NCI-H1694 treated with DMSO at 0.1 percent for 48 hours (cell line): ENCODE data around the gene CD3E.
"Not testable (repeated sequence)": the region's sequence is repeated elsewhere in the genome, so short reads cannot be mapped to it uniquely, and the experiment has no call there.

ENCODE experiments used
- DNase-seq: peaks from one replicate; lab custom pipeline; 2025; lab: John Stamatoyannopoulos, UW

CD3E gene

DNA sequence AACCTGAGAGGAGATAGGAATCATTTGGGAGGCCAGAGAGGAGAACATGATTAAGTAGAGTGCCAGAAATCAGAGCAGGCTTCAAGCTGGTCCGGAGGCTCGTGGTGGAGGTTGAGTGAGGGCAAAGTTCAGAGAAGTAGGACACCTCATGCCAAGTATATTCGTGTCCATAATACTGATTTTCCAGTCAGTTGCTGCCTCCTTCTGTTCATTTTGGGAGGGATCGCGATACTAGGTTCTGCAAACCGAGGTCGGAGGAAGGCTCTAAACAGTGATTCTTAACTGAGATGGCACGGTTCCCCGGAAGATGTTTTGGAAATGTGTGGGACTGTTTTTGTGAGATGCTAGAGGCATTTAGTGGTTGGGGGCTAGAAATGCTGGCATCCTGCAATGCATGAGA is 13.6 kb upstream of the CD3E start:
- no peak for DNase-seq

DNA sequence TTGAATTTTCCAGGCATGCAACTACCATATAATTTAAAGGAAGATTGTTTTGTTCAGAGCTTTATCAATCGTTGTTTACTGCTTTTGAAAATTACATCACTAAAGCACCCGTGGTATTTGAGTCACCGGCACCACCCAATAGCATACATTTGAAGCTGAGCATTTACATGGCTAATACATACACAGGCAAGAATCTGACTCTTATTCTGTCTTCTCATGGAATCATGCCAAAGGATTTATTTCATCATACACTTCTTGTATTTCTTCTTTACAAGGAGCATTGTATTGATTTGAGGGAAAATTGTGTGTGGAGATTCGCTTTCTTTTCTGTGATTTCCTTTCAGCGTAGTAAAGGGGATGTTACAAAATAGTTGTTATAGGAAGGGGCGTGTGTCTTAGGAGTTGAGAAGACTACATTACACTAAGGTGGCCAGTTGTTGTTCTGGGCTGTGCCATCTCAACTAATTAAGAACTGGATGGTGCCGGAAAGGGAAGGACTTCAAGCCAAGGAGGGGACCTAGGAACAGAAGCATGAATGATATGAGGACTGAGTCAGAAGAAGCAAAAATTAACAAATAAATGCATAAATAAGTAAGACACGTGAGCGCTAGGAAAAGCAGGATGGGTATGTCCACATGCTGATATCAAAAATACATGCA is 12.9 kb upstream of the CD3E start:
- DNase-seq, result no peak

DNA sequence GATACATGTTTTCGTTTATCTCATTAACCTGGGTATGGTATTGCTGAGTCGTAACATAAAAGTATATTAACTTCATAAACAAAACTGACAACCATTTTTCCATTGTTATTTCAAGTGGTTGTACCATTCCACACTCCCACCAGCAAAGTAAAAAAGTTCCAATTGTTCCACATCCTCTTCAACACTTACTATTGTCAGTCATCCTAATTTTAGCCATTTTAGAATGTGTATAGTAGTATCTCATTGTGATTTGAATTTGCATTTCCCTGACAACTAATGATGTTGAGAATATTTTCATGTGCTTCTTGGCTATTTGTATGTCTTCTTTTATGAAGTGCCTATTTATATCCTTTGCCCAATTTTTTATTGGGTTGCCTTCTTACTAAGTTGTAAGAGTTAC is 10.5 kb upstream of the CD3E start:
- no peak for DNase-seq

DNA sequence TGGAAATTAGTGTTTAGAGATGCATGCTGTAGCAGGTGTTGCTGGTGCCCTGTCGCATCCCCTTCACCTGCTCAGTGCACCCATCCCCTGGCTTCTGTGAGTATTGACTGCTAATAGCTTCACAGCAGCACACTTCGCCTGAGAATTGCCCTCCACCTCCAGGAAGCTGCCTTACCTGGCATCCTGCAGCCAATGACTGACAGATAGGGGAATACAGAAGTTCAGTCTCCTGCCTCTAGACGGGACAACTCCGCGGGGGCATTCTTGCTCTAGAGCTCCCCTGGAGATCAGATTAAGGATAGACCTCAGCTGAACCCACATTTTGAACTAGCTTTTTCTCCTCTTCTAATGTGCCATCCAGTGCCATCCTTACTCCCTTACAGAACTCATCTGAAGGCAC is 9.3 kb upstream of the CD3E start:
- no peak for DNase-seq

DNA sequence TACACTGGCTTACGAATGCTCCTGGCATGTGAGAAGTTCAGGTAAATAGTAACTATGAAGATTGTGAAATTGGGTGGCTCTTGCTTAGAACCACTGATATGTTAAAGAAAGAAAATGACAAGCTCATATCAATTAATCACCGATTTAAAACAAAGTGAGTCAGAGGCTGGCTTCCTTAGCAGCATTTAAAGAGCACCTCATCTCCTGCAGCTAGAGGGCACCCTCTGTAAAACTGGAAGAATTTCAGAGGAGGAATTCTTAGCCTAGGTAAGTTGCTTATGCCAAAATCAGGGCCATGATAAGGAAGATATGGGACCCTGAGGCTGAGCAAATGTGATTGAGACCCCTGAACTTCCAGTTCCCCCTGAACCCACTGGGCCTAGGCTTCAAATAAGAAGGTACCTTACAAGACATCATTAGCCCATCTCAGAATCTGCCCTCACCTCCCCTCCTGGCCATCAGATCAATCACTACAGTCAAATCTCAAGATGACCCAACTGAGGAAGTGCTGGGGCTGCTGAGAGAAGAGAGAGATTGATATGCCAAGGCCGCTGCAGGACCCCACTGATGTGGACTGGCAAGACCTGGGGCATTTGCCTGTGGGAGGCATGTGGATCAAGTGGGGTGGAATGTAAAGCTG is 8.6 kb upstream of the CD3E start:
- DNase-seq, result no peak

DNA sequence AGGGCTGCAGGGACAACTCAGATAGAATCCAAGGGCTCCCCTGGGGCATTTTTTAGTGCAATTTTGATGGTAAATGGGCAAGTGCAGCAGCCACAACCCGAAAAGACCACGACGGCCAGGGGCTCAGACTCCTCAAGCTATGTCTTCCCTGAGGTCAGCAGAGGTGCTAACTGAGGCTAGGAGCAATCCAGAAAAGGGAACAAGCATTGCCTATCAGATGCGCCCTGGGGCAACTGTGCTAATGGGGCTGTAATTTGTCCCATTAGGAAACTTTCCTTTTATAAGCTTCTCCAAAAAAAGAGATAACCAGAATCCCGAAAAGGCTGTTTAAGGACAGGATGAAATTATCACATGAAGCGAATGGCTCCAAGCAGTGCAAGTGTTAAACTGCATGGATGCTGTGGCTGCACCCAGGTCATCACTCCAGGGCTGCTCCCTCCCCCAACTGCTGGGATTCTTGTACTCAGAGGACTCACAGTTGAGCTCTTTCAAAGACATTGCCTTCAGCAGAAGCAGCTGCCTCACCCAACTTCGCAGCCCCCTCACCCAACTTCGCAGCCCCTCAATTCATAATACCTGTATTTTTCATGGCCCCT is 2.8 kb upstream of the CD3E start:
- no peak for DNase-seq

DNA sequence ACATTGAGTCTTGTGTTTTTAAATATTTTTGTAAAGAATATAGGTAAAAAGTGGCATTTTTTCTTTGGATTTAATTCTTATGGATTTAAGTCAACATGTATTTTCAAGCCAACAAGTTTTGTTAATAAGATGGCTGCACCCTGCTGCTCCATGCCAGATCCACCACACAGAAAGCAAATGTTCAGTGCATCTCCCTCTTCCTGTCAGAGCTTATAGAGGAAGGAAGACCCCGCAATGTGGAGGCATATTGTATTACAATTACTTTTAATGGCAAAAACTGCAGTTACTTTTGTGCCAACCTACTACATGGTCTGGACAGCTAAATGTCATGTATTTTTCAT is 333 bp upstream of the CD3E start:
- no peak for DNase-seq

DNA sequence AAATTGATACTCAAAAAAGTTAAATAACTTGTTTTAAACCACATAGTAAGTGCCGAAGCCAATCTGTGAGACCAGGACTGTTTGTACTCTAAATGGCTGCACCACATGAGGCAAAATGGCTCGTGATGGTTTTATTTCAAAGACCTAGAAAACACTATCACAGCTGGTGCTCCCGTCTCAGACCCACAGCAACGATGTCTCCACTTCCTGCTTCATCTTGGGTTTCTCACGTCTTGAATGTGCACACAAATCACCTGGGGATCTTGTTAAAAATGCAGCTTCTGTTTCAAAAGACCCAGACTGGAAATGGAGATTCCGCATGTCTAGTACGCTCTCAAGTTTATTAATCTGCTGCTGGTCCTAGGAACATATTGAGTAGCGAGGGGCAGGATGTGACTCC is 1.2 kb downstream of the CD3E start:
- no peak for DNase-seq

DNA sequence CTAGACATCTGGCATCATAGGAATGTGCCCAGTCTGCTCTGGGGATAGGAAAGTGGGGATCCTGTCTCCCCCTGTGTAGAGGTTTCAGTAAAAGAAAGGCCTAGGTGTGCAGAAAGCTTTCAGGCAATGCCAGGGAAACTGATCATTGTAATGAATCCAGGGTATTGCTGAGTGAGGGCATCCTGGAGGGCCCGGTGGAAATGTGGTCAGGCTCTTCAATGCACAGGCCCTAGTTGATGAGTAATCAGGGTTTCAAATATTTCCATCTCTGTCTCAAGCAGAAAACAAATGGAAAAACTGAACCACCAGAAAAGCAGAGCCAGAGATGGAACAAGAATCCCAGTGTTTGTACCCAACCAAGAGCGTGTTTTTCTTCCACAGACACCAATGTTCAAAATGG is 2.0 kb downstream of the CD3E start:
- no peak for DNase-seq

DNA sequence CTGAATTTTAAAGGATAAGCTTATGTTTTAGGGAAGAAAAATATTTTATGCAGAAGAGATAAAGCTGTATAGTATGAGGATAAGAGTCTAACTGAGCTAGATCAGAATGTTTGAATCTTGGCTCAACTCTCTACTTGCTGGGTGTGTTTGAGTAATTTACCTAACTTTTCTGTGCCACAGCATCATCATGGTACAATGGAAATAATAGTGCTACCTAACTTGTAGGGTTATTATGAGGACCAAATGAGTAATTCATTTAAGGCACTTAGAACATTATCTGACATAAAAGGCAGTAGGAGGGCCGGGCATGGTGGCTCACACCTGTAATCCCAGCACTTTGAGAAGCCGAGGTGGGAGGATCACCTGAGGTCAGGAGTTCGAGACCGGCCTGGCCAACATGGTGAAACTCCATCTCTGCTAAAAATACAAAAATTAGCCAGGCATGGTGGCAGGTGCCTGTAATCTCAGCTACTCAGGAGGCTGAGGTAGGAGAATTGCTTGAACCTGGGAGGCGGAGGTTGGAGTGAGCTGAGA is 4.5 kb downstream of the CD3E start:
- DNase-seq, result not testable (repeated sequence)

DNA sequence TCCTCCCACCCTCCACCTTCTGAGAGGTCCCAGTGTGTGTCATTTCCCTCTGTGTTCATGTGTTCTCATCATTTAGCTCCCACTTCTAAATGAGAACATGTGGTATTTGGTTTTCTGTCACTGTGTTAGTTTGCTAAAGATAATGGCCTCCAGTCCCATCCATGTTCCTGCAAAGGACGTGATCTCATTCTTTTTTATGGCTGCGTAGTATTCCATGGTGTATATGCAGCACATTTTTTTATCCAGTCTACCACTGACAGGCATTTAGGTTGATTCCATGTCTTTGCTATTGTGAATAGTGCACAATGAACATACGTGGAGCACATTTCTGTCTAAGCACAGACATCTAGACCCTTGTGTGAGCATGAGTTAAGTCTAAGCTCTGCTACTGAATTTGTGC is 5.7 kb downstream of the CD3E start:
- no peak for DNase-seq

DNA sequence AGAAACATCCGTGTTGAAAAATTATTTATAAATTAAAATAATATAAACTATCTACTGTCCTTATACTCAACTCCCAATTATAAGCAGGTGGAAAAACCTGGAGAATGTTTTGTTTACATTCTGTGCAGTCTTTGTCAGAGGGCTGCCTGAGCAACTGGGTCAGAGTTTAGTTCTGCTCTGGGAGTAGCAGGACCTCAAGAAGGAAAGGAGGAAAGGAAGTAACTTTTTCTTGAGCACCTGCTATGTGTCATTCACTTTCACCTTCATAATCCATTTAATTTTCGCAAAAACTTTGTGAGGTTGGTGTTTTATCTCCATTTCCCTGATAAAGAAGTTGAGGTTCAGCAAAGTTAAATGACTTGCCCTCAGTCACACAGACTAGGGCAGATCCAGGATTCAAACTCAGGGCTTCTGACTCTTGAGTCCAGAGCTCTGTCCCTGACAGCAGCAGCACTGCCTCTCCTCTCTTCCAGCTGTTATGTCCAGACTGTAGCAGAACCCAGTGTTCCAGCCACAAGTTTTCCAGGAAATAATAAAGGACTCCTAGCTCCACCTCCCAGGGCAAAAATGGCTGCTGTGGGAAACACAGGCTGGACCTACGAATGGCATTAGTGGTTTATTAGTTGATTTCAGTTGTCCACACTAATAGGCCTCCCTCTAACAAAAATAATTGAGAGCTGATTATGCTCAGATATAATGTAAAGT is 6.4 kb downstream of the CD3E start:
- DNase-seq, result no peak

DNA sequence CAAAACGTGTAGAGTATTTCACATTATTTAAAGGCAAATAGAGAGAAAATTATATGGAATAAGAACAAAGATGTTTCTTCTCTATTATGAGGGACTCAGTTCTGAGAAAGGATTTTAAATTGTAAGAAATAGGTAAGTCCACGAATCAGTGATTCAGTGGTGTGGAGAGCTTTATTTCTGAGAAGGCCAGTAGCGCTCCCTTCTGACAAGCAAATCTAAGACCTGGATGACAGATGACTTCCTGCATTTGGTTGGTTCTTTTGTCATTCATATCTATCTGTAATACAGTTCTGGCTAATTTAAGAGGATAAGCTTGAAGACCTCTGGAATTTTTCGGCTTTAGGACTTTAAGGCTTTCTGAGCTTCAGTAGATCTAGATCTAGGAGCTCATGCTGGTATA is 7.0 kb downstream of the CD3E start:
- no peak for DNase-seq

DNA sequence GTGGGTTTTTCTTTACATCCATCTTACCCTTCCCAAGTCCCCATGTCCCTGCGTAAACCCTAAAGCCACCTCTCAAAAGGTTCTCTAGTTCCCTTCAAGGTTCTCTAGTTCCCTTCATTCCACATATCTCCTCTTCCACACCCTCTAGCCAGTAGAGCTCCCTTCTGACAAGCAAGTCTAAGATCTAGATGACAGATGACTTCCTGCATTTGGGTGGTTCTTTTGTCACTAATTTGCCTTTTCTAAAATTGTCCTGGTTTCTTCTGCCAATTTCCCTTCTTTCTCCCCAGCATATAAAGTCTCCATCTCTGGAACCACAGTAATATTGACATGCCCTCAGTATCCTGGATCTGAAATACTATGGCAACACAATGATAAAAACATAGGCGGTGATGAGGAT is 7.8 kb downstream of the CD3E start:
- DNase-seq, result no peak

DNA sequence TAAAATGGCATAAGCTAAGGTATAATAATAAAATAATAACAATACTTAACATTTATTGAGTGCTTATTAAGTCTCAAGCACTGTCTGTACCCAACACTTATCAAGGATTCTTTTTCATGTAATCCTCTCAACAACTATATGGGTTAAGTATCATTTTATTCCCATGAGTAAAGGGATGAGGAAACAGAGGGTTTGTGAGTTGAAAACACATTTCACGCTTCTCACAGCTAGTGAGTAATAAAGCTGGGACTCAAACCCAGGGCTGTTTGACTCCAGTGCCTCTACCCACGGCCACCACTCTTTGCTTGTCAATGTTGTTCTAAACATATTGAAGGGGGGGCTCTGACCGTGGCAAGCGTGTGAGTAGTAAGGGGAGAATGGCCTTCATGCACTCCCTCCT is 8.7 kb downstream of the CD3E start:
- DNase-seq, result no peak

DNA sequence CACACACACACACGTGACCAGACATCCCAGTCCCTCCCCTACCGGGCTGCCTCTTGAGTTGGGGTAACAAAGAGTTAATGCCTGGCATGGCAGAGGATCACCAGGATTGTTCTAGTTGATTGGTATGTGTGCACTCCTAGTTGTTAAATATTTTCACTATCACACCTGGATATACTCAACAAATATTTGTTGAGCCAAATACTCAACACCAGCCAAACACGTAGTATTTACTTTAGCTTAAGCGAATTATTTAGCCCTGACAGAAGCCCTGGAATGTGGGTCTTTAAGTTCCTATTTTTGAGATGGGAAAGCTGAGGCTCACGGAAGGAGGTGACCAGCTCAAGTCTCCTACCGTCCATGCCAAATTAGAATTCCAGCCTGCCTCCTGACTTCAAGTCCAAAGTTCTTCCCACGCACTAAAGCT is 10.5 kb downstream of the CD3E start:
- no peak for DNase-seq

DNA sequence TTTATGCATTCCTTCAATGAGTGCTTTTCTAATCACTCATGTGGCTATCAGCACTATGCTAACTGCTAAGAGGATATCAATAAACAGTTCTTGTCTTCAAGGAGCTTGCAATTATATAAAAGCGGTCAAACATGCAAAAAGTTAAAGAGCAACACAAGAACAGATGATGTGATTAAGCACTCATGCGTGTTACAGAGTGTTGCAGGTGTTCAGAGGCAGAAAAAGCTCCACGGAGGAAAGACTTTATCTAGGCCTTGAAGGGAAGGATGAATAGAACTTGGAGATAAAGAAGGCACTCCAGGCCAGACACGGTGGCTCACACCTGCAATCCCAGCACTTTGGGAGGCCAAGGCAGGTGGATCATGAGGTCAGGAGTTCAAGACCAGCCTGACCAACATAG is 13.6 kb downstream of the CD3E start:
- no peak for DNase-seq

DNA sequence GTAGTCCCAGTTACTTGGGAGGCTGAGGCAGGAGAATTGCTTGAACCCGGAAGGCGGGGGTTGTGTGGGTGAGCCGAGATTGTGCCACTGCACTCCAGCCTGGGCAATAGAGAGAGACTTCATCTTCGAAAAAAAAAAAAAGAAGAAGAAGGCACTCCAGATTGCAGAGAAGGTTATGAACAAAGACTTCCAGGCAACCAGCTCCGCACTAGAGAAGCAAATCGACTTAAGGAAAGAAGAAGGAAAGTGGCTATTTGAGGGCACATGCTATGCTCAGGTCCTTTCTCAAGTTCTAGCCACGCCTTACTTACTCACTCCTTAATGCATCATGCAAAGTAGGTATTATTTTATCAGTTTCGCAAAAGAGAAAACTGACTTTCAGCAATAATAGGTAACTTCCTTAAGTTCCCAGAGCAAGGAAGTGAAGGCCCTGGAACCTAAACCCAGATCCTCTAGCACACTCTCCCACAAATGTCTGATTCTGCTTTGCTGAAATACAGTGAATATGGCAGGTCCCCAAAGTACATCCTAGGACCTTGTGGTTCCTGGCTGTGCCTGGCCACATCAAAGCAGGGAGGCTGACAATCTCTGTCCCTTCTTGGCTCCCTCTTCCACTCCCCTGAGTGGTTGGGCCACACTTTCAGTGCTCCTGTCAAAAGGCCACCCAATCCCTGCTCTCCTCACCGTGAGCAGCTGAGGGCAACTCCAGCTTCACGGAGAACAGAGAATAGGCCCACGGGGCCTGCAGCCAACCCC is 14.2 kb downstream of the CD3E start:
- no peak for DNase-seq

DNA sequence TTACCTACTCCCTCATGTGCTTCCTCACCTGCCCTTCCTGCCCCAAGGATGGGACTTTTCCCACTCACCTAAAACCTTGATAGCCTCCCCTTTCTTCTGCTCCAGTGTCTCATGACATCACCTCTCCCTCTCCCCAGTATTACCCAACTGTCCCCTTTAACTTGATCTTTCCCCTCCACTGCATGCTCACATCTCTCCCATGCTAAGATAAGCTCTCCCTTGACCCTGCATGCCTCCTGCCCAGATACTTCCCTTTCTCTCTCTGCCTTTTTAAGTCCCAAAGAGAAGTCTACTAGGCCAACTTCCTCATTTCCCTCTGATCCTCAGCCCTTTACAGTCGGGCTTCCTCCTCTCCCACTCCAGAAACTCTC is 14.8 kb downstream of the CD3E start:
- no peak for DNase-seq

DNA sequence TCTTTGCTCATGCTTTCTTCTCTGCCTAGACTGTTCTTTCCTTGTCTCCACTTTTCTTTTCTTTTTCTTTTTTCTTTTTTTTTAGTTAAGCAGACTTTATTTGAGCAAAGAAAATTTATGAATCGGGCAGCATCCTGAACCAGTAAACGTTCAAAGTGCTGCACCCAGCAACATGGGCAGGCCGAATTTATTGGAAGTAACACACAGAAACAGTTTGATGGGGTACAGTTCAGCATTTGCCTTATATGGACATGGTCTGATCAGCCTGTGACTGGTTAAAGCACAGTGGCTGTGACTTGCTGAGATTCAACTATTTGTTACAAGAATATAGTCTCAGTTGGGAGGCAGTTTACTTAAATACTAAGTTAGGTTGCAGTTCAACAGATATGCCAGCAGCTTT is 16.0 kb downstream of the CD3E start:
- no peak for DNase-seq

DNA sequence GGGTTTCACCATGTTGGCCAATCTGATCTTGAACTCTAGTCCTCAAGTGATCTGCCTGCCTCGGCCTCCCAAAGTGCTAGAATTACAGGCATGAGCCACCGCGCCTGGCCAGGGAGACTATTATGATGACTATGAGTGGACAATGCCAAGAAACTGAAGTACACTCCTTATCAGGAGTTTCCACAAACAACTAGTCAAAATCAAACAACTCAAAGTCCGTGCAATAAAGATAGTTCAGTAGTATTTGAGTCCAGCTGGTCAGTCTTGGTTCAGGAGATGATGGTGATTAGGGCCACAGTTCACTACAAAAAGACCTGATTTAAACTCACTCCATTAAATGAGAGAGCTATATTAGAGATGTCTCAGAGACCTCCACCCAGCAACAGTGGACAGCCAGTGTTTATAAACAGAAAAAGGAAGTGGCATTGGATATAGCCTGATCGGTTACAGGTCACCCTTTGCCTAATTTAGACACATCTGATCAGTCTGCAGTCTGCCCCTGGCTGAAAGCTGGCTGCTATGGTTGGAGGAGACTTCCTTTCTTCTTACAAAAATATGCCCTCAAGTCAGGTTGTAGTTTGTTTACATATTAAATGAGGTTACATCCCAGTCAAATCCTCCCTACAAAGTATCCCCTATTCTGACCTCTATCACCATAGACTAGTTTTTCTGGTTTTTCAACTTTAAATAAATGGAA is 17.0 kb downstream of the CD3E start:
- DNase-seq, result no peak

DNA sequence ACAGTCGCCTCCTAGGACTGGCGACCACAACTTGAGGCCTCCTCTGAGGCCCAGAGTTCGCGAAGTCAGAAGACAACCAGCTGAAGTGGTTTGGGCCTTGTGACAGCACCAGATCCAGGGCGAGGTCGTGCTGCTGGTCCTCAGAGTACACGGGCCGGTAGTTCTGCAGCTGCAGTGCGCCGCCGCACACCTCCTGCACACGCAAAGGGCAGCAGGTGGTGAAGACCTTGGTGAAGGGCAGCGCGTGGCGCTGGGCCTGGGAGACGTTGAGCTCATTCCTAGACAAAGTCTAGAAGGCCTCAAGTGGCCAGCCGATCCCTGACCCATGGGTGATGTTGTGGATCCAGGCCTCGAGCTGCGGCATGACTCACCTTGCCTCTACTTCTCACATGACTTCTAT is 18.2 kb downstream of the CD3E start:
- DNase-seq, result no peak
